ENCODE data around the gene CRYL1. TPM values are rescaled to one million over a fixed set of nuclear protein-coding genes. Genes with fewer than 3 reads are reported as not detected.

Gene CRYL1
- total RNA-seq, 1 donor from 2014 or later, result 35.4 TPM

GRCh38 chr13:20381401-20381800, 144.3 kb downstream of the CRYL1 start:
- Histone ChIP-seq H3K9me3 (no peaks in the 10 kb centered on the region), H3K4me1 (no peaks in the 10 kb centered on the region), H3K27ac (no peak overlapping the region), H3K36me3 (no peaks in the 10 kb centered on the region), H3K27me3 (no peaks in the 10 kb centered on the region), H3K4me3 (no peak overlapping the region)
- no peak for DNase-seq (ENCODE audit: extremely low spot score in 2 of 2)
- intact Hi-C loops (cut with DNase I), result no loop called here
- no peak for TF ChIP-seq CTCF (IDR thresholded peaks at IDR 0.05)
- no peak for TF ChIP-seq POLR2AphosphoS5 (IDR thresholded peaks at IDR 0.05; ENCODE audit: insufficient read depth in 1 of 2, low read depth in 1 of 2)
- TF ChIP-seq POLR2A (IDR thresholded peaks at IDR 0.05), result no peak

- TF ChIP-seq CTCF (IDR thresholded peaks at IDR 0.05) (no peak), POLR2A (IDR thresholded peaks at IDR 0.05) (no peak), POLR2AphosphoS5 (IDR thresholded peaks at IDR 0.05; ENCODE audit: insufficient read depth in 1 of 2, low read depth in 1 of 2) (no peak)
- Histone ChIP-seq H3K36me3 (no peaks in the 10 kb centered on the region), H3K4me1 (no peaks in the 10 kb centered on the region), H3K27me3 (no peaks in the 10 kb centered on the region), H3K27ac (no peak overlapping the region), H3K4me3 (no peak overlapping the region), H3K9me3 (no peaks in the 10 kb centered on the region)
- peak in 1 of 2 donors; percentile 69 for DNase-seq (ENCODE audit: extremely low spot score in 2 of 2)
- intact Hi-C loops (cut with DNase I), result no loop called here
Measured at GRCh38 chr13:20378721-20379120, 146.9 kb downstream of the CRYL1 start.

- intact Hi-C loops (cut with DNase I), result no loop called here
- no peak overlapping the region for H3K4me3 ChIP-seq
- no peaks in the 10 kb centered on the region for H3K9me3 ChIP-seq
- DNase-seq (ENCODE audit: extremely low spot score in 2 of 2), result no peak
- H3K27ac ChIP-seq, result no peak overlapping the region
- H3K27me3 ChIP-seq, result no peaks in the 10 kb centered on the region
- H3K36me3 ChIP-seq, result no peaks in the 10 kb centered on the region
- no peaks in the 10 kb centered on the region for H3K4me1 ChIP-seq
- TF ChIP-seq POLR2AphosphoS5 (IDR thresholded peaks at IDR 0.05; ENCODE audit: insufficient read depth in 1 of 2, low read depth in 1 of 2), result no peak
- no peak for TF ChIP-seq CTCF (IDR thresholded peaks at IDR 0.05)
- TF ChIP-seq POLR2A (IDR thresholded peaks at IDR 0.05), result no peak
Measured at GRCh38 chr13:20377720-20378119, 147.9 kb downstream of the CRYL1 start.

- H3K36me3 ChIP-seq, result no peaks in the 10 kb centered on the region
- no peaks in the 10 kb centered on the region for H3K9me3 ChIP-seq
- H3K27ac ChIP-seq, result no peak overlapping the region
- H3K4me3 ChIP-seq, result no peak overlapping the region
- no peaks in the 10 kb centered on the region for H3K4me1 ChIP-seq
- no peaks in the 10 kb centered on the region for H3K27me3 ChIP-seq
- DNase-seq (ENCODE audit: extremely low spot score in 2 of 2), result no peak
- no peak for TF ChIP-seq CTCF (IDR thresholded peaks at IDR 0.05)
- TF ChIP-seq POLR2AphosphoS5 (IDR thresholded peaks at IDR 0.05; ENCODE audit: insufficient read depth in 1 of 2, low read depth in 1 of 2), result no peak
- no peak for TF ChIP-seq POLR2A (IDR thresholded peaks at IDR 0.05)
- intact Hi-C loops (cut with DNase I), result no loop called here
Measured at GRCh38 chr13:20375871-20376270, 149.8 kb downstream of the CRYL1 start.

GRCh38 chr13:20373861-20374260, 151.8 kb downstream of the CRYL1 start:
- Histone ChIP-seq H3K27ac (no peak overlapping the region), H3K27me3 (no peaks in the 10 kb centered on the region), H3K4me1 (no peaks in the 10 kb centered on the region)

More at GRCh38 chr13:20373861-20374260, 151.8 kb downstream of the CRYL1 start:
- intact Hi-C loops (cut with DNase I), result no loop called here
- no peak for DNase-seq (ENCODE audit: extremely low spot score in 2 of 2)
- no peak overlapping the region for H3K4me3 ChIP-seq
- H3K36me3 ChIP-seq, result no peaks in the 10 kb centered on the region
- no peaks in the 10 kb centered on the region for H3K9me3 ChIP-seq
- no peak for TF ChIP-seq POLR2AphosphoS5 (IDR thresholded peaks at IDR 0.05; ENCODE audit: insufficient read depth in 1 of 2, low read depth in 1 of 2)
- no peak for TF ChIP-seq POLR2A (IDR thresholded peaks at IDR 0.05)
- TF ChIP-seq CTCF (IDR thresholded peaks at IDR 0.05), result no peak

Data from vagina (tissue), 2 donors.